GM12874 (cell line): ENCODE data around the gene EZH1.
A peak's percentile ranks its signal among the peaks of the same experiment; 100 is the strongest.

Experiments
- CTCF ChIP-seq: IDR thresholded peaks from 2 replicates; pipeline ENCODE4 v1.5.1; 2011; ENCODE audit warnings: low read depth, mild to moderate bottlenecking, control low read depth, low read length, moderate library complexity; ENCODE audit not compliant: insufficient read depth

The EZH1 gene

GRCh38 chr17:42720996-42721583 lies 23.8 kb downstream of the EZH1 start:
- TF ChIP-seq CTCF = peak; percentile 51

GRCh38 chr17:42709561-42709960 lies 35.3 kb downstream of the EZH1 start:
- TF ChIP-seq CTCF = no peak

GRCh38 chr17:42708588-42708987 lies 36.3 kb downstream of the EZH1 start:
- TF ChIP-seq CTCF = no peak

GRCh38 chr17:42706732-42707131 lies 38.1 kb downstream of the EZH1 start:
- TF ChIP-seq CTCF = no peak

- TF ChIP-seq CTCF = no peak
Observed at GRCh38 chr17:42704837-42705494, 39.9 kb downstream of the EZH1 start.

- no peak for TF ChIP-seq CTCF
Observed at GRCh38 chr17:42704490-42704836, 40.4 kb downstream of the EZH1 start.

- no peak for TF ChIP-seq CTCF
Observed at GRCh38 chr17:42702446-42702845, 42.4 kb downstream of the EZH1 start.
